Measurements from ENCODE around the gene MUSTN1.

MUSTN1 gene

GRCh38 chr3:52835766-52836470 lies 1.1 kb upstream of the MUSTN1 start:
- no peak for DNase-seq (ENCODE audit: low read depth, low spot score)

DNA sequence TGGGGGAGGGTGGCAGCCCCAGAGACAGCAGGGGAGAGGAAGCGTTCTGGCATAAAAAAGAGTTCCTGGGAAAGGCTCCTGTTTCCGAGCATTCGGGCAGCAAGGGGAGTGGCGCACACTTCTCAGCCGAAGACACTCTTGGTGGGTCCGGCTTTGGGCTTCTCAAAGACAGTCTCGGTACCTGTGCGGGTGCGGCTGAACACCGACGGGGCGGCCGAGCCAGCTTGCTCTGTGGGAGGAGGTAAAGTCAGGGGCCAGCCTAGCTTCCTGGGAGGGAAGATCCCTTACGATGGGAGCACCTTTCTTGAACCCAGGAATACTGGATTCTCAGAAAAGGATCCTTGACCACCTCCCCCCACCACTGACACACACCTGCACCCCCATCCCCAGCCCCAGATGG lies 1.6 kb downstream of the MUSTN1 start:
- no peak for DNase-seq (ENCODE audit: low read depth, low spot score)

DNA sequence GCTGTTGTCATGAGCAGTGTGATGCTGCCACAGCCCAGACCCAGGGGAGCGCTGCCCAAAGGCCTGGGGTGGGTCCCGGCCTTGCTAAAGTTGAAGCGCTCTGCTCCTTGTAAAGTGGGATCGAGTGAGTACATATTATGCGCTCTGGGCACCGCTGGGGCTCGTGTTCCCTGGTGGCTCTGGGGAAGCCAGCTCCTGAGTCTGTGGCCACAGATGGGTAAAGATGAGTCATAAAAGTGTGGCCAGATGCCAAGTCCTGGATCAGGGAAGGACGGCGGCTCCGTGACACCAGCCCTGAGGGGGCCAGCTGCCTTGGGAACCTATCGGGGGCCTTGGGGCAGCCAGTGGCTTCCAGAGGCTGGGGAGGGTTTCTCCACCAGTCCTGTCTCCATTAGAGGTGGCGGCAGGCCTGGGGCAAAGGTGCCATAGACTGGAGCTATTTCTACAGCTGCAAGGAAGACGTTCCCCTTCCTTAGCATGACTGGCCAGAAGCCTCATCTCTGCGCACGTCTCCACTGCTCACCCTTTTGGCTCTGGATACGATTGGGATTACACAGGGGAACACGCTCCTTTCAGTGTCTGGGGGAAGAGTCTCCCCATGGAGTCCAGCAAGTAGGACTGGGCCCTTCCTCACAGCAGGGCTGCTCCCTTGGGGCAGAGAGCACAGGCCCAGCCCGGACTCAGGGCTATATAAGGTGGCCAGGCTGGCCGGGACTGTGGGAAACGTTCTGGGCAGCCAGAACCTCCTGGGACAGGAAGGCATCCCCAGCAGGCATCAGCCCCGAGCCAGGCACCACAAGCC lies 3.1 kb downstream of the MUSTN1 start:
- DNase-seq (ENCODE audit: low read depth, low spot score), result peak; percentile 56

DNA sequence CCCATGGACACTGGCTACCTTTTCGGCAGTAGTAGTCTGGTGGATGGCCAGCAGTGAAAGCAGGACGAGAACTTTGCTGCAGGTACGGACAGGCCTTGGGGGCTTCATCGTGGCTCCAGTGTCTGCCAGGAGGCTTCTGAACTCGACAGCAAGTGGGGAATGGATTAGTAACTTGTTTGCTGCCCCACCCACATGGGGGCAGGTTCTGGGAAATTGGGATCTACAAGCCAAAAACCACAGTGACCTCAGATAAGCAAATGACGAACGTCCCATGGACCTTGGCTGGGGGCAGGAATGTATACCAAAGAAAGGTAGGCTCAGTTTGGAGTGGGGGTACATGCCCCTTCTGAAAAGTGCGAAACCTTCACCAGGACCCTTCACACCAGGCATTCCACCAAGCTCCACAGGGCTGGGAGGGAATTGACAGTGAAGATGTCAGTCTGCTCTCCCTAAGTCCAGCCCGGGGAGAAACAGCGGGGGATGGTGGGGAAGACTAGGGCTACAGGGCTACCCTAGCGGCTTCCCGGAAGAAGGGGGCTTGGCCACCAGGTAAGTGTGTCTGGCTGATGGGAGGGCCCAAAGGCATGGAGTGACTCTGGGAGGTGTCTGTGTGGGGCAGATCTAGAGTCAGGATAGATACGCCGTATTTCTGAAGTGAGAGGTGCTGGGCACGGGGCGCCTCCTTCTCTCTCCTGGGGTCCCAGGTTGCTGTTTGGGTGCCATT lies 4.1 kb downstream of the MUSTN1 start, which contains the start of gene ITIH4:
ITIH4 (minus strand) TSS at position 138 of the 724 bp plus-strand sequence; CDS start at position 108, 30 bp downstream.
- DNase-seq (ENCODE audit: low read depth, low spot score), result no peak

DNA sequence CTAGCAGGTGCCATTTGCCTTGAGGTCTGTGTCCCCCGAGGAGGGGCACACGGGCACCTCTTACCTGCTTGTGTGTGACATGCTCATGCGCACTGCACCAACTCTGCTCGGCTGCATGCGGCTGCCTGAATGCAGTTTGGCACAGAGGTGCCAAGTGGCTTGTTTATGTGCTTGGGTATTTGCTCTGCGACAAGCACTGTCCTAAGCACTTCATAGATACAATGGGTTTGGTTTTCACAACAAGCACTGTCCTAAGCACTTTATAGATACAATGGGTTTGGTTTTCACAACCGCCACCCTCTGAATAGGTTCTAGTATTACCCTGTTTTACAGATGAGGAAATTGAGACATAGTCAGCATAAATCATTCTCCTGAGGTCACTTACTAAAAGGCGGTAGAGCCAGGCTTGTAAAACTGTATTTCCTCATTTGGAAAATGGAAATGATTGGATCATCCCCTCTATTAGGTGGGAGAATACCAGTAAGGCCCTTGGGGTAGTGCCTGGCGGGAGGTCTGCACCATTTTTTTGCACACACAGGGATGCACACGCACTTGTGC lies 4.8 kb downstream of the MUSTN1 start:
- no peak for DNase-seq (ENCODE audit: low read depth, low spot score)

- DNase-seq (ENCODE audit: low read depth, low spot score), result no peak
These were observed 5.3 kb downstream of the MUSTN1 start for GRCh38 chr3:52829482-52829881.

GRCh38 chr3:52827866-52828376 lies 6.9 kb downstream of the MUSTN1 start:
- DNase-seq (ENCODE audit: low read depth, low spot score), result no peak

DNA sequence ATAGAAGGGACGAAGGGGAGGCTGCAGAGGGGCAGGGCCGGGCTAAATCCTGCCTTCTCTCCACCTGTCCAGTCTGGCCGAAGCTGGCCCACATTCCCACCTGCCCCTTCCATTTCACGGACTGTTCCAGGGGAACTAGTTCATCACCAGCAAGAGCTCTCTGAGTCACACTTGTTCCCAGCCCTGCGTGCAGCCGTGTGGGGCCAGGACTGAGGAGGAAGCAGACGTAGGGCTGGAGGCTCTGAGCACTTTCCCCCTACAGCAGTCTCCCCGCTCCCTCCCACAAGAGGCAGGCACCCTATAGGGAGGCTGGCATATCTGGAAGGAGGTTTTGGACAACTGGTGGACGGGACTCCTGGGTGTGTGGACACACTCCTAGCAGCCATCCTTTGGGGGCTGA lies 7.4 kb downstream of the MUSTN1 start:
- no peak for DNase-seq (ENCODE audit: low read depth, low spot score)

DNA sequence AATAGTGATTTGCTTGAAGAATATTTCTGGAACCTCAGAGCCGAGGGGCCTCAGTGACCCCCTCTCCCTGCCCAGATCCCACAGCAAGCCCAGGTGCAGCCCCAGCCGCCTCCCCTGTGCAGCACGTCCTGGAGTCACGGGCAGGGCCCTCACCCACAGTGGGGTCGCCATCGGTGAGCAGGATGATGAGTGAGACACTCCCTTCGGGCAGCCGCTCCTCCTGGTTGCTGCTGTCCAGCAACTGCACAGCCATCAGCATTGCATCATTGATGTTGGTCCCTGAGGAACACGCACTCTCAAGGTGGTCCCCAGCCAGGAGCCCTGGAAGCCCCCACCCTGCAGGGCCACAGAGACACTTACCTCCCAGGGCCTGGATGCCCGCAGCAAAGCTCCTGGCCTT lies 10.8 kb downstream of the MUSTN1 start:
- no peak for DNase-seq (ENCODE audit: low read depth, low spot score)

DNA sequence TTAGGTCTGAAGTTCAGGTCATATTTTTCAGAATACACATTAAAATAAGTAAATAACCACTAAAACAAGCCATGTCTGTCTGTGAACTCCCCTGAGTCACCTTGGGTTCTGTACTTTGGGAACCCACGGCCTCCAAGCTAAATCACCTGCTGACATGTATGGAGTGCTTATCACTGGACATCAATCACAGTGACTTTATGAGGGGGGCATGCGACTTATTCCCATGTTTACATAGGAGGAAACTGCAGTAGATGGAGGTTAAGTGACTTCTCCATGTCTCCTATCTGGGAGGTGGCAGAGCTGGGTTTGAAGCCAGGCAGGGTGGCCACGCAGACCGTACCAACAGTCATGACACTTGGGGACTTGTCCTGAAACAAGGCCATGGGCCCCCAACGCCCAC lies 12.5 kb downstream of the MUSTN1 start:
- DNase-seq (ENCODE audit: low read depth, low spot score), result no peak

DNA sequence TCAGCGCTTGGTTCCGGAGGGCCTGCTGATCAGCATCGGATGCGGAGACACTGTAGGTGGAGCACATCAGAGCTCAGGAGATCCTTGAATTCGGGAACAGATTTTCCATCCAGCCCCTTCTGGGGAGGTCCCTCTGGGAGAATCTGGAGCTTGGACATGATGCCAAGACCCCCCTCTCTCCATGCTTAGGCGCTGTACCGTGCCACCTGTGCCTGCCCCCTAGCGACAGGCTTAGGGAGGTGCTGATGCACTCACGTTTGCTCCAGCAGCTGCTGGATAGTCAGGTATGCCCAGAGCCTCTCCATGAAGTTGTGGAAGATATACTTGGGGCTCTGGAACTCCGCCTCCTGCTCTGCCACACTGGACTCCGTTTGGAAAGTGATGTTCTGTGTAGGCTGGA lies 14.1 kb downstream of the MUSTN1 start:
- no peak for DNase-seq (ENCODE audit: low read depth, low spot score)

GRCh38 chr3:52819936-52820335 lies 14.9 kb downstream of the MUSTN1 start:
- no peak for DNase-seq (ENCODE audit: low read depth, low spot score)

DNA sequence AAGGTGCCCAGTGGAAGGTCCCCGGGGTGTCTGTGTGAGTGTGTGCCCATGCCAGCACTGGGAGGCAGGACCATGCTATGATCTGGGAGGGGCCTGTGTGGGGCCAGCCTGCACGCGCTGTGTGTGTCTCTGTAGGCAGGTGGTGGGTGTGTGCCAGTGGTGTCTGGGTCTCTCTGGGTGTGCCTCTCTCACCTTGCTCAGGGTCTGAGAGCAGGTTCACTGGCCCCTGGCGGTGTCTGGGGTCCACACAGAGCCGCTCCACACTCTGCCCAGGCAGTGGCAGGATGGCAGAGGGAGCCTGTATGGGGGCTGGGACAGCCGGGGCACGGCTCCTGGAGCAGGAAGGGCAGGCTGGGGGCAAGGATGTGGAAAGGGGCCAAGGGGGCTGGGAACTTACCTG lies 17.0 kb downstream of the MUSTN1 start:
- no peak for DNase-seq (ENCODE audit: low read depth, low spot score)

DNA sequence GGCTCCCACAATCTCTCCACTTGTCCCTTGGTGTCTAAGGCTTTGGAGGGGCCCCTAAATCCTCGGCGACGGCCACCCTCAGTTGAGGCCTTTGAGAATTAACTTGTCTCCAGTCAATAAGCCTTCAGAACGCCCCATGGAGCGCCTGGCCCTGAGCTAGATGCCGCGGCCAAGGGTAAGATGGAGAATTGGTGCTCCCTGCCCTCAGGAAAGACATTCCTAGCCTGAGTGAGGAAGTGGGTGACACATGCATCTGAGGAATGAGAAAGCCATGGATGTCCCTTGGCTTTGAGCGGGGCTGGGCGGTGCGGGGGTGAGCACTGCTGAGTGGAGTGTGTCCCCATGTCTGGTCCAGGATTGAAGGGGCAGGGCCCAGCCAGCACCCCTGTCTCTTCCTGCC lies 17.6 kb downstream of the MUSTN1 start:
- no peak for DNase-seq (ENCODE audit: low read depth, low spot score)

- DNase-seq (ENCODE audit: low read depth, low spot score), result no peak
These were observed 18.2 kb downstream of the MUSTN1 start for GRCh38 chr3:52816654-52817053.

DNA sequence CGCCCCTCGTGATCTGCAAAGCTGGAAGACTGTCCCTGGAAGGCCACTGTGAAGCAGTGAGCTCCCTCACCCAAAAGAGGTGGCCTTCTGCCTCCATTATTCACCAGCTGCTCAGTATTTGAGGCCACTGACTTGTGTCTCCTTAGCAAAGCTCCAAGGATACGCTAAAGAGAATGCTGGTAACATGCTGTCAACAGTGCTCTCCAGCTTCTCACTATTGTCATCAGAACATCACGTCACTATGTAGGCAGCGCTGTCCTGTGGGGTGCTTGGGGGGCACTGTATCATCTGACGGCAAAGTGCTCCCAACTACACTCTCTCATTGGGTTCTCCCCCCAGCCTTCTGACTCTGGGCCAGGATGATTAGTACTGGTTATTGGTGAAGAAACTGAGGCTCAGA lies 18.6 kb downstream of the MUSTN1 start:
- no peak for DNase-seq (ENCODE audit: low read depth, low spot score)

DNA sequence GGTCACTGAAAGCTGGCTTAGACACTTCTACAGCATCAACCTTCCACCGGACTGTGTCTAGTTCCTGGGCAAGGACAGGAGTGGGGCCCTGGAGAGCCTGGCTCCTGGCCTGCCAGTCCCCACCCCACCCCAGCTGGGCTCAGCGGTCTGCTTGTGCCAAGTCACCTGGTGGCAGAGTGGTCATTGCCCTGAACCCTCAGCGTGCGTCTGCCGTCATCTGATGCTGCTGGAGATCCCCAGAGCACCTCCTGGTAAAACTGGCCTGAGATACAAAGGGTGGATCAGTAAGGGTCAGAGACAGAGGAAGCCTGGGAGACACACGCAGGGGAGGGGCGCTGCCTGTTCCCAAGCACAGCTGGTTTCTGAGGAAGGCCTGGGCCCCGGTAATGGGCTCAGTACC lies 21.0 kb downstream of the MUSTN1 start:
- DNase-seq (ENCODE audit: low read depth, low spot score), result no peak

DNA sequence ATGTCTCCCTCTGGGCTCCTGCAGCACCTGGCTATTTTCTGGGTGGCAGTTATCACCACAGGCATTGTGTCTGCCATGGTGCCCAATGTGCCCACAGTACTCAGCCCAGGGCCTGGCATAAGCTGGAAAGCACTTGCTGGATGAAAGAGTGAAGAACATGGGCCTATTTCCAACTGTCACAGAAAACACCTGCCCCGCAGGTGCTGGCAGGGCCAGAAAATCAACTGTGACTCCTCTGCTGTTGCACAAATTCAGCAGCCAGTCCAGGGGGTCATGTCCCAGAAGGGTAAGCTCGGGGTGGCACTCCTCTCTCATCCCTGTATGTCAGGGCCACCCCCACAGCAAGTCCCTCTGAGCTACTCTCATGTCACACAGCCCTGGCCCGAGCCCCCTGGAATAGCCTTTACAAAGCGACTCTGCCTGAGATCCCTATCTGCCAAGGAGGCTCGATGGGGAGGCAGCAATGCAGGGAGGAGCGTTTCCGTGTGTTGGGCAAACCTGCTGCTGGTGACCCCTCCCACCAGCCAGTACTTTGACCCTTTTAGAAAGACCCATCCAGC lies 23.3 kb downstream of the MUSTN1 start:
- no peak for DNase-seq (ENCODE audit: low read depth, low spot score)

DNA sequence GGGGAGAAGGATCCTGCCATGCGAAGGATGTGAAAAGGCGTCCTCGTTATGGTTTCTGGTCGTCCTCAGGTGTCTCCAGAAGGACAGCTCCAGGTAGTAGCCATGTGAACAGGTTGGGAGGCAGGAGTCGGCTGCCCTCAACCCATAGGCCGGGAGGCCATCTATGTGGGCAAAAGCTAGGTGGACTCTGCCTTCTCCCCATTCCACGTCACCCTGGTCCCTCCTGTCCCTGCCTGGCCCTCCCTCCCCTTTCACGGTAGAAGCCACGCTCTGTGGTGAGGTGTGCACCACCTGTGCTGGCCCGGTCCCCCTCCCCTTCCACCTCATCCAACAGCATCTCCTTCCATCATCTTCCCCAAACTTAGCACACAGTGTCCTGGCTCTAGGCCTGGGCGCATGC lies 23.9 kb downstream of the MUSTN1 start:
- no peak for DNase-seq (ENCODE audit: low read depth, low spot score)

DNA sequence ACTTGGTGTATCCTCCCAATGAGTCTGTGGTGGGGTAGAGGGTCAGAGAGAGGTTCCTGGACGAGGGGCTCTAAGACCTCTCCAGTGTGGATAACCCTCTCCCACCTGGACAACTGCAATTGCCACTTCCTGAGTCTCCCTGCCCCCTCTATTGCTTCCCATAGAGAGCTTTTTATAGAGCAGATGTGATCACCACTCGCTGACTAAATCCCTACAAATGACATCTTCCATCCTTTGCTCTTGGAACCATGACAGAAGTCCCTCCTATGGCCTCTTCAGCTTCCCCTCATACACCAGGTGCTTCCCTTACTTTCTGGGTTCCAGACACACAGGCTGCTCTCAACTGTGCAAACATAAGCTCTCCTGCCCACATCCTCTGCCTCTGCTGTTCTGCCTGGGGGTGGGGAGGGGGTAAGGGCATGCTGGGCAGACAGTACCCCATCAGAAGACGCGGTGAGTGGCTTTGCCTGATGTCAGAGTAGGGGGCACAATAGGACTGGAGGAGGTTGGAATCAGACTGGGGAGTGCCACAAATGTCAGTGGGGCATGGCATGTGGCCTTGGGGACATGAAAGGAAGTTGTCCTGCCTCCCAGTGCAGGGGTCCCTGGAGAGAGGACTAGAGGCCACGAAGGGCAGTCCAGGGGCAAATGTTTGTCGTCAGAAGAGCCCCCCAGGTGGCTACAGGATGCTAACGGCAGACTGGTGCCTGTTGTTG lies 25.0 kb downstream of the MUSTN1 start:
- no peak for DNase-seq (ENCODE audit: low read depth, low spot score)

DNA sequence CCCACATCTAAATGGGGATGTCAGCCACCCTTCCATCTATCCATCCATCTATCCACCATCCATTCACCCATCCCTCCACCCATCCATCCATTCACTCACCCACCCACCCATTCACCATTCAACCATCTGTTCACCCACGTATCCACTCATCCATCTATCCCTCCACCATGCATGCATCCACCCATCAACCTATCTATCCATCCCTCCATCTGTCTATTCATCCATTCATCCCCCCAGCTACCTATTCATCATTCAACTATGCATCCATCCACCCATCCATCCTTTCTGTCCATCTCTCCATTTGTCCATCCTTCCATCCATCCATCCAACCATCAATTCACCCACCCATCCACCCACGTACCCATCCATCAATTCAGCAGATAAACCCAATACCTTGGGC lies 25.7 kb downstream of the MUSTN1 start:
- no peak for DNase-seq (ENCODE audit: low read depth, low spot score)

Data from smooth muscle cell of the brain vasculature (primary cell).